IgD-negative memory B cell (primary cell): Measurements from ENCODE around the gene CCDC74B. TPM values are rescaled to one million over a fixed set of nuclear protein-coding genes. Genes with fewer than 3 reads are reported as not detected.
"Not testable (repeated sequence)": the region's sequence is repeated elsewhere in the genome, so short reads cannot be mapped to it uniquely, and the experiment has no call there.

Experiments used
- H3K27ac Mint-ChIP-seq, 3 donors: one replicate each; pipeline ENCODE4 v1.8.0; 2020 to 2022; ENCODE audit warnings: mild to moderate bottlenecking in 3 of 3, mixed read lengths in 3 of 3, moderate library complexity in 1 of 3
- H3K27me3 Mint-ChIP-seq: one replicate; pipeline ENCODE4 v1.8.0; 2021; ENCODE audit warnings: mixed read lengths
- H3K36me3 Mint-ChIP-seq: one replicate; pipeline ENCODE4 v1.8.0; 2020; ENCODE audit warnings: mild to moderate bottlenecking, mixed read lengths
- H3K4me1 Mint-ChIP-seq, 3 donors: one replicate each; pipeline ENCODE4 v1.8.0; 2020 to 2022; ENCODE audit warnings: mixed read lengths in 3 of 3, mild to moderate bottlenecking in 1 of 3
- H3K4me3 Mint-ChIP-seq, 4 donors: one replicate each; pipeline ENCODE4 v1.8.0; 2020 to 2022; ENCODE audit warnings: mild to moderate bottlenecking in 4 of 4, mixed read lengths in 4 of 4, moderate library complexity in 3 of 4
- H3K9me3 Mint-ChIP-seq, 3 donors: one replicate each; pipeline ENCODE4 v1.8.0; 2020 to 2021; ENCODE audit warnings: mixed read lengths in 3 of 3, mild to moderate bottlenecking in 1 of 3
- polyA plus RNA-seq: library from polyadenylated mRNA; unstranded; fragments of 300-500 nt; fragmentation: Illumina TruSeq; gene quantifications from one replicate; pipeline ENCODE4 v1.2.3, GENCODE V29; 2021

The CCDC74B gene
- not detected for polyA plus RNA-seq

DNA sequence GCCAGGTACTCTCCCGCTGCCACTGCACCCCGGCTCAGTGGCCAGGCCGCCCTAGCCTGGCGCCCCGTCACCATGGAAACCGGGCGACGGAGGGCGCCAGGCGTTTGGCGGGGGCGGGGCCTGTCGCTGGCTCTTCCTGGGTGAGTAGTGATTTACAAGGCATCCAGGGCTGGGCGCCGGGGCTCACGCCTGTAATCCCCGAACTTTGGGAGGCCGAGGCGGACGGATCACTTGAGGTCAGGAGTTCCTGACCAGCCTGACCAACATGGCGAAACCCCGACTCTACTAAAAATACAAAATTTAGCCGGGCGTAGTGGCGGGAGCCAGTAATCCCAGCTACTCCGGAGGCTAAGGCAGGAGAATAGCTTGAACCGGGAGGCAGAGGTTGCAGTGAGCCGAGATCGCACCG lies at the start of gene CCDC74B:
Gene CCDC74B, minus strand, starts transcription at position 107 of the 409 bp plus-strand sequence. CDS start 116 bp downstream, outside the sequence.
- H3K27me3 Mint-ChIP-seq = peaks cover 10% of the 10 kb centered on the region
- peak within 1 kb of the TSS in 2 of 3 donors; percentile 77 to 83 for H3K27ac Mint-ChIP-seq
- H3K9me3 Mint-ChIP-seq, H3K36me3 Mint-ChIP-seq, H3K4me1 Mint-ChIP-seq: not testable (repeated sequence)
- H3K4me3 Mint-ChIP-seq = peak within 1 kb of the TSS; percentile 81 to 92 (median 86)

DNA sequence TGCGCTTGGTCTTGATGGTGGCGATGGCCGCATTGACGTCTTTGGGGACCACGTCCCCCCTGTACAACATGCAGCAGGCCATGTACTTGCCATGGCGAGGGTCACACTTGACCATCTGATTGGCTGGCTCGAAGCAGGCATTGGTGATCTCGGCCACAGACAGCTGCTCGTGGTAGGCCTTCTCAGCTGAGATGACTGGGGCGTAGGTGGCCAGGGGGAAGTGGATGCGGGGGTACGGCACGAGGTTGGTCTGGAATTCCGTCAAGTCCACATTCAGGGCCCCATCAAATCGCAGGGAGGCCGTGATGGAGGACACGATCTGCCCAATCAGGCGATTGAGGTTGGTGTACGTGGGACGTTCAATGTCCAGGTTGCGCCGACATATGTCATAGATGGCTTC lies 48.9 kb upstream of the CCDC74B start:
- H3K4me1 Mint-ChIP-seq, H3K27ac Mint-ChIP-seq, H3K36me3 Mint-ChIP-seq, H3K27me3 Mint-ChIP-seq, H3K4me3 Mint-ChIP-seq, H3K9me3 Mint-ChIP-seq: not testable (repeated sequence)

DNA sequence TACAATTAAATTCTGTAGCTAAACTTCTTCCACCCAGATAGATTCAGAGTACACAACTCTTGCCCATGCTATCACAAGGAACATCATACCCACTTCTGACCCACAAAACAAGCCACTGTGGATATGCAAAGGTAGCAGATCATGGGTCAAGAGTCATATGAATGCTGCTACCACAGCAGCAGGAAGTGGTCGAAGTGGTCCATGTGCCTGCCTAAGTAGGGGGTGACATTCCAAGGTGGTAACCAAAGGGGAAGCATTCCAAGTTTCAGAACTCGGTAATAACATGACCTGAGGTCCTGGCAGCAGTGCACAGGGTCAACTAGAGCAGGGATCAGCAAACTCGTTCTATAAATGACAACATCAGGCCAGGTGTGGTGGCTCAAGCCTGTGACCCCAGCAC lies 47.5 kb upstream of the CCDC74B start:
- H3K4me1 Mint-ChIP-seq, H3K4me3 Mint-ChIP-seq, H3K36me3 Mint-ChIP-seq, H3K27ac Mint-ChIP-seq, H3K27me3 Mint-ChIP-seq, H3K9me3 Mint-ChIP-seq: not testable (repeated sequence)

GRCh38 chr2:130191319-130191718 lies 46.4 kb upstream of the CCDC74B start:
- not testable (repeated sequence) for H3K36me3 Mint-ChIP-seq, H3K9me3 Mint-ChIP-seq, H3K27ac Mint-ChIP-seq, H3K27me3 Mint-ChIP-seq, H3K4me1 Mint-ChIP-seq, H3K4me3 Mint-ChIP-seq

DNA sequence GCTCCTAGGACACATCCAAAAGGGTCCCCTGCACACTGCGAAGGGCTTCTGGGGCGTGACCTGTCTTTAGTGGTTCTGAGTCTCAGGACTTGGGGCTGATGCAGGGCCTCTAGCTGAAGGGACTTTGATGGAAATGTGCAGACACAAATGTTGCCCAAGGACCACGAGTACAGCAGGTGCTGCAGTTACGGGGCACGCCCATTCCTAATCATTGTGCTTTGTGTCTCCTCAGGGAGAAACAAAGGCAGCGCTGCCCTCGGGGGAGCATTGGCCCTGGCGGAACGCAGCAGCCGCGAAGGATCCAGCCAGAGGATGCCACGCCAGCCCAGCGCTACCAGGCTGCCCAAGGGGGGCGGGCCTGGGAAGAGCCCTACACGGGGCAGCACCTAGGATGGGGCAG lies 45.3 kb upstream of the CCDC74B start:
- Mint-ChIP-seq H3K36me3 (peaks cover 2% of the 10 kb centered on the region), H3K9me3 (no peaks in the 10 kb centered on the region), H3K4me1 (peaks cover 0 to 3% (median 0%) of the 10 kb centered on the region in 3 donors), H3K27ac (no peak overlapping the region), H3K4me3 (no peak overlapping the region), H3K27me3 (no peaks in the 10 kb centered on the region)

DNA sequence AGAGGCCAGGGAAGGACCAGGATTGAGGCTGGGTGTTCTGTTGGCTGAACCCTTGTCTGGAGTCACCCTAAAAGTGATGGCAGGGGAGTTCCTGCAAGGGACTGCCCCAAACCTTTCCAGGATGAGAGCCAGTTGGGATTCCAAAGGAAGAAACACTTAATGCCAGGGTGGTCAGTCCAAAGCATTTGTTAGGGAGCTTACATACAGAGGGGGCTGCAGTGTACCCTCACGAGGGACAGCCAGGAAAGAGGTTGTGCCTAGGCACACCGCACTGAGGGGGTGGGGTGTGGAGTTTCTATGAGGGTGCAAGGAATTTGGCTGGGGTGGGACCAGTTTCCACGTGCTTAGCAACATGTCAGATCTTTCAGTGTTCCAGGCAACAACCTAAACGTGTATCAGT lies 44.0 kb upstream of the CCDC74B start:
- not testable (repeated sequence) for H3K4me3 Mint-ChIP-seq, H3K4me1 Mint-ChIP-seq, H3K36me3 Mint-ChIP-seq, H3K9me3 Mint-ChIP-seq, H3K27ac Mint-ChIP-seq, H3K27me3 Mint-ChIP-seq

DNA sequence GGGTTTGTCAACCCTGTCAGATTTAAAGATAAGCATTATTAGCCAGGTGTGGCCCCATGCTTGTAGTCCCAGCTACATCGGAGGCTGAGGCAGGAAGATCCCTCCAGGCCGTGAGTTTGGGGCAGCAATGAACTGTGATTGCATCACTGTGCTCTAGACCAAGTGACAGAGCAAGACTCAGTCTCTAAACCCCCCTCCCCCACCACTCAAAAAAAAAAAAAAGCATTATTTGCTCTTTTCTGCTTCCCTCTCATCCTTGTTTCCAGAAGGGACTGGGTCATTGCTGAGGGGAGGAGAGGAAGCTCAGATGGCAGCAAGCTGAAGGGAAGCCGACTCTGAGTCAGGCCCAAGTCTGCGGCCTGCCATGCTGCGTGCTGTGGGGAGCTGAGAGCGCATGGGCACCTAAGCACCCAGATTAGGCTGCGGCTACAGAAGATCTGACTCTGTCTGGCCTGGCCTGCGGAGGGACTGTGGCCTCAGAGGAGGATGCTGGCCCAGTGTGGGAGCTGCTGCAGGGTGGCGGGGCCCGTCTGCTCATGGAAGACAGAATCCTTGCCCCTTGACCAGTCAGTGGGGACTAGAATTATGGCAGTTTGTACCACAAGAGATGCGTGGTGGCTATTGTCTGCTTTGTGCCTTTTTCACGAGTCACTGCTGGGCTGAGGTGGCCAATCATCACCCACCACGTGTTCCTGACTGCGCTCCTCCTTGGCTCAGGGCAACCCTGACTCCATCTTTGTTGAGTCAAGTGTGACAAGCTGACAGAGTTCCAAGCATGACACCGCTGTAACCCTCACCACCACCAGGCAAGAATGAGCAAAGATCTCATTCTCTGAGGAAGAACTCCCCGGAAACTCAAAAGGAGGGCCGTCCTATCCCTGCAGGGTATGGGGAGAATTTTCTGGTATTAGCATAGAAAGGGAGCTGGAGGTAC lies 43.2 kb upstream of the CCDC74B start:
- not testable (repeated sequence) for H3K36me3 Mint-ChIP-seq, H3K27ac Mint-ChIP-seq, H3K27me3 Mint-ChIP-seq, H3K9me3 Mint-ChIP-seq, H3K4me1 Mint-ChIP-seq
- H3K4me3 Mint-ChIP-seq = peak overlapping the region in 1 of 4 donors; percentile 52

GRCh38 chr2:130187268-130187667 lies 42.4 kb upstream of the CCDC74B start:
- Mint-ChIP-seq H3K4me3 (peak overlapping the region in 1 of 4 donors; percentile 52), H3K9me3 (no peaks in the 10 kb centered on the region), H3K27ac (no peak overlapping the region), H3K4me1 (peaks cover 0 to 7% (median 3%) of the 10 kb centered on the region in 3 donors), H3K27me3 (no peaks in the 10 kb centered on the region), H3K36me3 (peaks cover 1% of the 10 kb centered on the region)

- Mint-ChIP-seq H3K27me3 (no peaks in the 10 kb centered on the region), H3K4me1 (peaks cover 0 to 8% (median 3%) of the 10 kb centered on the region in 3 donors), H3K4me3 (peak overlapping the region in 1 of 4 donors; percentile 29), H3K36me3 (peaks cover 1% of the 10 kb centered on the region), H3K9me3 (no peaks in the 10 kb centered on the region), H3K27ac (peak overlapping the region in 1 of 3 donors; percentile 35)
These were observed 41.5 kb upstream of the CCDC74B start for GRCh38 chr2:130186391-130186790.

DNA sequence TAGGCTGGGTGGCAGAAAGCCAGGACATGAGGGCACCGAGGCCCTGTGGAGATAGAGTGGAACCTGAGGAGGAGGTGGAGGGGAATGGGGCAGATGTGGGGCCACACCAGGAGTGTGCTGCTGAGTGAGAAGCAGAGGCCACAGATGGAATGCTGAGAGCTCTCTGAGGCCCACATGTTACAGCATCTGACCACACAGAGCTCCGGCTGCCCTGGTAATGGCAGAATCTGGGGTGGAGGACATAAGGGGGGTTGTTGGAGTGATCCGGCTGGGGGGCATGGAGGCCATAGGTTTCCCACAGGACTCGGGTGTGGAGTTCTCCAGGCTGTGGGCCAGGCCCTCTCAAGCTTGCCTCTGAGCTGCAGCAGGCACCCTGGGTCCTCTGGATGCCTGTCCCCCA lies 41.0 kb upstream of the CCDC74B start:
- Mint-ChIP-seq H3K9me3 (no peaks in the 10 kb centered on the region), H3K4me3 (peak overlapping the region in 1 of 4 donors; percentile 29), H3K36me3 (peaks cover 1% of the 10 kb centered on the region), H3K27me3 (no peaks in the 10 kb centered on the region), H3K27ac (peak overlapping the region in 1 of 3 donors; percentile 35), H3K4me1 (peaks cover 0 to 9% (median 4%) of the 10 kb centered on the region in 3 donors)

DNA sequence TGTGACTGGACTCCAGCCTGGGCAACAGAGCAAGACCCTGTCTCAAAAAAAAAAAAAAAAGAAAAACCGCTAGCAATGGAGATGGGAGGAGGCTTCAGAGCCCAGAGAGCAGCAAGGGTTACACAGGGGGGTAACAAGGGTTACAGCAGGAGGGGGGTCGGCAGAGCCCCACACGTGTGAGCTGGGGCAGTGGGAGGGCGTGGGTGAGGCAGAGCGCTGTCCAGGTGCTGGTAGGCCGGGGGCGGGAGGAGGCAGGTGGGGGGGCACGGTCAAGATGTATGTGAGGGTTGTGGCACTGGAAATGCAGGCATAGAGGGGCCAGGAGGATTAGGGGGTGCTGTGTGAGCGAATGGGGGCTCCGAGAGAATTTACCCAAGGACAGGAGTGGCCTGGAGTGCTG lies 40.5 kb upstream of the CCDC74B start:
- peak overlapping the region in 1 of 3 donors; percentile 35 for H3K27ac Mint-ChIP-seq
- H3K27me3 Mint-ChIP-seq = no peaks in the 10 kb centered on the region
- no peaks in the 10 kb centered on the region for H3K9me3 Mint-ChIP-seq
- peaks cover 0 to 10% (median 8%) of the 10 kb centered on the region in 3 donors for H3K4me1 Mint-ChIP-seq
- H3K4me3 Mint-ChIP-seq = peak overlapping the region in 1 of 4 donors; percentile 17
- H3K36me3 Mint-ChIP-seq = peaks cover 1% of the 10 kb centered on the region

GRCh38 chr2:130183512-130184373 lies 38.8 kb upstream of the CCDC74B start:
- no peaks in the 10 kb centered on the region for H3K27me3 Mint-ChIP-seq
- peaks cover 1% of the 10 kb centered on the region for H3K36me3 Mint-ChIP-seq
- H3K27ac Mint-ChIP-seq = peak overlapping the region in 1 of 3 donors; percentile 25
- peak overlapping the region; percentile 77 to 87 (median 84) for H3K4me3 Mint-ChIP-seq
- H3K9me3 Mint-ChIP-seq = no peaks in the 10 kb centered on the region
- peaks cover 0 to 10% (median 8%) of the 10 kb centered on the region in 3 donors for H3K4me1 Mint-ChIP-seq

GRCh38 chr2:130182826-130183511 lies 38.1 kb upstream of the CCDC74B start:
- not testable (repeated sequence) for H3K36me3 Mint-ChIP-seq, H3K9me3 Mint-ChIP-seq, H3K27me3 Mint-ChIP-seq
- Mint-ChIP-seq H3K4me3 (peak overlapping the region; percentile 77 to 87 (median 84)), H3K4me1 (peaks cover 3 to 12% (median 10%) of the 10 kb centered on the region in 3 donors), H3K27ac (peak overlapping the region in 1 of 3 donors; percentile 25)

- H3K4me3 Mint-ChIP-seq = peak within 1 kb of the TSS; percentile 90 to 99 (median 96)
- H3K9me3 Mint-ChIP-seq, H3K27me3 Mint-ChIP-seq, H3K36me3 Mint-ChIP-seq: not testable (repeated sequence)
- peak within 1 kb of the TSS; percentile 91 to 98 (median 96) for H3K27ac Mint-ChIP-seq
- peaks cover 7 to 16% (median 10%) of the 10 kb centered on the region in 3 donors for H3K4me1 Mint-ChIP-seq
These were observed 37.2 kb upstream of the CCDC74B start, which contains the start of gene MZT2B for GRCh38 chr2:130181880-130182682. Gene MZT2B, plus strand, starts transcription at chr2:130182262. Its CDS starts 21 bp downstream, at chr2:130182283.
